Measurements from ENCODE around the gene STX2.

GRCh38 chr12:130819681-130820080 is 19.4 kb downstream of the STX2 start:
- TF ChIP-seq, protein P1, sequence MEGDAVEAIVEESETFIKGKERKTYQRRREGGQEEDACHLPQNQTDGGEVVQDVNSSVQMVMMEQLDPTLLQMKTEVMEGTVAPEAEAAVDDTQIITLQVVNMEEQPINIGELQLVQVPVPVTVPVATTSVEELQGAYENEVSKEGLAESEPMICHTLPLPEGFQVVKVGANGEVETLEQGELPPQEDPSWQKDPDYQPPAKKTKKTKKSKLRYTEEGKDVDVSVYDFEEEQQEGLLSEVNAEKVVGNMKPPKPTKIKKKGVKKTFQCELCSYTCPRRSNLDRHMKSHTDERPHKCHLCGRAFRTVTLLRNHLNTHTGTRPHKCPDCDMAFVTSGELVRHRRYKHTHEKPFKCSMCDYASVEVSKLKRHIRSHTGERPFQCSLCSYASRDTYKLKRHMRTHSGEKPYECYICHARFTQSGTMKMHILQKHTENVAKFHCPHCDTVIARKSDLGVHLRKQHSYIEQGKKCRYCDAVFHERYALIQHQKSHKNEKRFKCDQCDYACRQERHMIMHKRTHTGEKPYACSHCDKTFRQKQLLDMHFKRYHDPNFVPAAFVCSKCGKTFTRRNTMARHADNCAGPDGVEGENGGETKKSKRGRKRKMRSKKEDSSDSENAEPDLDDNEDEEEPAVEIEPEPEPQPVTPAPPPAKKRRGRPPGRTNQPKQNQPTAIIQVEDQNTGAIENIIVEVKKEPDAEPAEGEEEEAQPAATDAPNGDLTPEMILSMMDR (IDR thresholded peaks at IDR 0.05): no peak
- TF ChIP-seq EP300 (IDR thresholded peaks at IDR 0.05; ENCODE audit: low read depth) (no peak), POLR2A (IDR thresholded peaks at IDR 0.05) (no peak)
